HG03432 (cell line): ENCODE measurements around the gene NHS.
A peak's percentile ranks its signal among the peaks of the same experiment; 100 is the strongest.
"Not testable (repeated sequence)": the region's sequence is repeated elsewhere in the genome, so short reads cannot be mapped to it uniquely, and the experiment has no call there.

Source experiments
- ATAC-seq: cut with Tn5 transposase; IDR thresholded peaks from one replicate; pipeline ENCODE4 v1.9.1; 2021; ENCODE audit warnings: mild to moderate bottlenecking, moderate library complexity; ENCODE audit not compliant: unreplicated experiment

Gene NHS

DNA sequence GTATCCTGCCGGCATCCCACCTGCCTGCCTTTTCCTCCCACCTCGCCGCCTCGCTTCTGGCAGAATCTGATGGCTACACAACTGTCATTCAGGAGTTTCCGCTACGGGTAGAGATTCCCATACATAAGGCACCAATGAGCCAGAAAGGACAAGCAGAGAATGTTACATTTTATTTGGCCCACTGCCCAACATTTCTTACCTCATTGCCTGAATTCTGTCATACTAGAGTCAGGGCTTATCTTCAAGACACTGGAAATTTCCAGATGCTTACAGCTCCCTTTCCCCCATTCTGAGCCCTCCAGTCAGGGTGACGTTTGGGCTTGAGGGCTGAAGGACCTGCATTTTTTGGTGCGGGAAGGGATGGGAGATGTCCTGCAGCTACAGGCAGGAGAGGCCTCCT is 113.0 kb downstream of the NHS start:
- ATAC-seq = no peak

DNA sequence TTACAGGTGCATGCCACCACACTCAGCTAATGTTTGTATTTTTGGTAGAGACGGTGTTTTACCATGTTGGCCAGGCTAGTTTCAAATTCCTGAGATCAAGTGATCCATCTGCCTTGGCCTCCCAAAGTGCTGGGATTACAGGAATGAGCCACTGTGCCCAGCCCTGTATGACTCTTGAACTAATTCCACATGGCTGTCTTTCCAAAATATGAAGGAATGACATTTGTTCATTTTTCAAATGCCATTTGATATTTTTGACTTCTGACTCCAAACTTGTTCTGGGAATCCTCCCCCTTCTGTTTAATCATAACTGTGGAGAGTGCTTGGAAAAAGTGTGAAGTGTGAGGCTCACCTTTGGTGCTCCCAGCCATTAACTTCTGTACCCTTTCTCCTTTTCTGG is 119.2 kb downstream of the NHS start:
- ATAC-seq = no peak

DNA sequence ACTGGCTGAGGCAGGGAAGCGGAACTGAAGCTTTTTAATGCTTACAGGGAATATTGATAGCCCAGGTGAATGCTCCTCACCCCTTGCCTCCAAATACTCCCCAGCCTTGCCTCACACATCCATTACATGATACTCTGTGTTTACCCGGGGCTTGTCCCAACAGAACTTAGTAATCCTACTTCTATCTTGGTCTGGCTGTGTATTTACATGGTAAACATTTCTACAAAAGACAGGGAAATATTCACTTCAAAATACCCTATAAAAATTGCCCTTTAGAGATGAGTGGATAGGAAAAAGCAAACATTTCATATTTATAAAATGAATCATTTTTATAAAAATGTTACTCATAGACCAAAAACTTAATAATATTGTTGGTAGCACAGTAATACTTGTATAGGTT is 120.1 kb downstream of the NHS start:
- no peak for ATAC-seq

DNA sequence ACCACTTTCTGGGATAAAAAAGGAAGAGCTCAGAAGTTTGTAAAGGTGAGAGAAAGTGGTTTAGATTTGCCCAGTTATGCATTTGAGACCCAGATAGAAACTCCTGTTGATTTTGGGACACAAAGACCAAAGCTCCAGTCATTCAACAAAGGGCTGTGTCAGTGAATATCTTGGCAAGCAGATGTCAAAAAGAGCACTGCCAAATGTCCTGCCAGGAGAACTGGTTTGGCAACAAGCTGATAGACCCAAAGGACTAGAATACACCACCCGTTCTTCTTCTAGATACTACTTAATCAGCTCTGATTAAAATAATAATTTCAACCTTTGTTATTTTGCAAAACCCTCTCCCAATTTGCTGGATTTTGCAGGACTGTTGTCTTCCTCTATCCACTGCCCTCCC is 121.4 kb downstream of the NHS start:
- no peak for ATAC-seq

DNA sequence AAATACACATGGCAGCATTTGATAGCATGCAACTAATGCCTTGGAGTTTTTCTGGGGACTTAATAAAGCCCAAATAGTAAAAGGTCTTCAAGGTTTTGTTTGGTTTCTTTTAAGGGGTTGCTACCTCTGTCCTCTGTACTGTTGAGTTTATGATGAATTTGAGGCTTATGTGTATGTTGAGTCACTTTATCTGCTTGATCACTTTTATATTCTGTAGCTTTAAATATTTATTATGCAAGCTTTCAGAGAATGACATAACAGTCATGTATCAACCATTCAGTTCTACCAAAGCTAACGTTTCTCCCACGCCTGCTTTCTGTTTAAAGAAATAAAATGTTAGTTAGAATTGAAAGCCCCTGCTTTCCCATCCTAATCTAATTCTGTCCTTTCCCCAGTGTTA is 122.2 kb downstream of the NHS start:
- ATAC-seq = no peak

DNA sequence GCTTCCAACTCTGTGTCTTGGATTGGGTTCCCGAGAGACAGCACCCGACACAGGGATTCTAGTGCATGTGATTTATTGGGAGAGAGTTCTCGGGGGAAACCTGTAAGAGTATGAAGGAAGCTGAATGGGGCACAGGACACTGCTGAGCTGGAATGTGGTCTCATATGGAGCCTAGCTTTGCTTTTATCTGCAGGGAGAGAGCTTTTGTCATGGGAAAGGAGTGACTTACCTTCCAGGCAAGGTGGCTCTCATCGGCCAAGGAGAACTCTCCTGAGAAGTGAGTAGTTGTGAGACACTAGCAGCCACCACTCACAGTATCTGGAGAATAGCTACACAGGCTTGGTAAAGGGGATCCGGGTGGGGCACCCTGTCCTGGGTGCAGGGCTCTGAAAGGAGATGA is 124.5 kb downstream of the NHS start:
- ATAC-seq = no peak

DNA sequence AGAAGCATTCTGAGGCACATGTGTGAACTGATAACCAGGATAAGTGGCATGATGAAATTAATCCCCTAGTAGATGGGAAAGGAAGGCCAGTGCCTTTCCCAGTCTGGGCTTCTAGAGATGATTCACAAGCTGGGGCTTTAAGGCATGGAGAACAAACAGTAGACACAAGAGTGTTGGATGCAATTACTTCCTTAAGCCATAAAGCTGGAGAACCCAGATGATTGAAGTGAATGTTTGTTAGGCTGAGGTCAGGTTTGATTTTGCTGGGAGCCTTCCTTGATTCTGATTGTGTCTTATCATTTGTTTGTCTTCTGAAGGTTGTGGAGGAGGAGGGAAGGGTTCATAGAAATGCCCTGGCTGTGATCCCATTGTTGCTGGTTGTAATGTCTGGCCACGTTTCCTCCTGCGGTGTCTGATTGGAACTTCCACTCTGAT is 125.2 kb downstream of the NHS start:
- ATAC-seq = no peak

DNA sequence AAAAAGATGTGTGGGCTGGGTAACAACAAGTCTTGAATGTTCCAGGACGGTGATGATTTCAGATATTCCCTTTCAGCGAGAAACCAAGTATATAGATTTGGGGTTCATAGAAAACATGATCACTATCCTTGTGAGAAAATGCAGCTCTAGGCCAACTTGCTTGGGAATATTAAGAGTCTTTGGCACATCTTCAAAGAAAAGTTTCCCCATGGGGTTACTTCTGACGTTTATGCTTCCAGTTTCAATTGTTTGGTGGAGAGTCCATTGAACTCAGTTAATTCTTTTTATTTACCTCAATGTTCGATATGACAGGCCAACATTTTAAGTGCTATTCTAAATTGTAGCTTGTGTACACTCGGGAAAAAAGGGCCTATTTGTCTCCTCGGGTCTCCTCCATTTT is 126.7 kb downstream of the NHS start:
- no peak for ATAC-seq

DNA sequence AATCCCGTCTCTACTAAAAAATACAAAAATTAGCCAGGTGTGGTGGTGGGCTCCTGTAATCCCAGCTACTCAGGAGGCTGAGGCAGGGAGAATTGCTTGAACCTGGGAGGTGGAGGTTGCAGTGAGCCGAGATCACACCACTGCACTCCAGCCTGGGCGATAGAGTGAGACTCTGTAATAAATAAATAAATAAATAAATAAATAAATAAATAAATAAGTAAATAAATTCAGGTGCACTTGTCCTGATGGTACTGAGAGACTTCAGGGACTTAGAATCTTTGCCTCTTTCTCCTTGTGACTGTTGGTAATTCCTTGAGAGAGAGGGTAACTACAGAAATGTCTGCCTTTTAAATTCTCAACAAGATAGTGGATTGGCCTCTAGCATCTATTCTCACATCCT is 131.4 kb downstream of the NHS start:
- ATAC-seq = not testable (repeated sequence)

DNA sequence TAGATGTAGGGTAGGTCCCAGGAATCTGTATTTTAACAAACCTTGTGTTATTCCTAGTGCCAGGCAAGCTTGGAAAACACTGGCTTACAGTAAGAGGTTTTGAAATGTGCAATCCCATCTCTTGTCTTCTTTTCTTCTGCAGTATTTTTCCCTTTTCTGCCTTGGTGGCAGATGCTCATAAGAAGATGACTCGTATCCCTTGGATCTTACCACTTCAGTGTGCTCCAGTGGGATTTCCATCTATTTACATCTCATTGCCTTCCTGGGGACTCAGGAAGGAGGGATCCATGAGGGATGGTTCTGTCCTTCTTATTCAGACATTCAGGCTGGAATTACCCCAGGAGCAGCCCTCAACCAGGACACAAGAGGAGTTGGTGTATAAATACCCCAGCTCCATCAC is 136.6 kb downstream of the NHS start:
- ATAC-seq = no peak

DNA sequence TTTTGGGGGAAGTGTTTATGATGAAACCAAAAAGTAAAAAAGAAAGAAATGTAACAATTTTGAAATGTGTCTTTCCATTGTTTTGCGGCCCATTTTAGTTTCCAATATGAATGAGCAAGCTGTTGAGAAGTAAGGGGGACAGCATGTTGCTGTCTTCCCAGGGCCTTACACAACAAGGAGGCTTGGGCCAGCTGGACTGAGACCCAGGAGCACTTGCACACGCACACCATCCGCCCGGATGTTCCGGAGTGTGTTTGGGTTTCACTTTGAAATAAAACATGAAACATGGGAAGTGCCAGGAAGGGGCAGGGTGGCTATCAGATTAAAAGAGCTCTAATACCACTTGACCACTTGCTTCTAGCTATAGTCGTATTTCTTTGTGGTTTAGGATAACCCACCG is 144.4 kb downstream of the NHS start:
- ATAC-seq = no peak

DNA sequence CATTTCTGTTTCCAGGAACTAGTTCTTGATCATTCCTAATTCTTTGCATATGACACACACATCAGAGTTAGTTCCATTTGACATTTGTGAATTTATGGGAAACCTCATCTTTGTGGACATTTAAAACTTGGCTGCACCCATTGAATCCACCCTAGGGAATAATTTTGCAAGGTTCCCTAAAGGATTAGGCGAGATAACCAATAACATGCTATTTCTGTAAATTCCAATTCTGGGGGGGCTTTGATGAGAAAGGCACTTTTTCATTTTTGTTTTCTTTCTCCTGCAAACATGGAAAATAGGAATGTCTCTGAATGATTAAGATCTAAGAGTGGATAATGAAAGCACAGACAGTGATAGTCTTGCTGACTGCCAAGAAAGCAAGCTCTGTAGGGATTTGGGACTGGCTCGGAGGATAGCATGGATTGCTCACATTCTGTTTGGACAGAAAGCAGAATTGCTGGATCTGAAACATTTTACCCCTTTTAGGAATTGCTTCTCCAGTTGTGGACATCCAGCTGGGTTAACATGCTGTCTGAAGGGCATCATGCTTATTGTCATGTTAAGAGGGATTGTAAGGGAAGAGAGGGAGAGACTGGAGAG is 145.1 kb downstream of the NHS start:
- no peak for ATAC-seq

DNA sequence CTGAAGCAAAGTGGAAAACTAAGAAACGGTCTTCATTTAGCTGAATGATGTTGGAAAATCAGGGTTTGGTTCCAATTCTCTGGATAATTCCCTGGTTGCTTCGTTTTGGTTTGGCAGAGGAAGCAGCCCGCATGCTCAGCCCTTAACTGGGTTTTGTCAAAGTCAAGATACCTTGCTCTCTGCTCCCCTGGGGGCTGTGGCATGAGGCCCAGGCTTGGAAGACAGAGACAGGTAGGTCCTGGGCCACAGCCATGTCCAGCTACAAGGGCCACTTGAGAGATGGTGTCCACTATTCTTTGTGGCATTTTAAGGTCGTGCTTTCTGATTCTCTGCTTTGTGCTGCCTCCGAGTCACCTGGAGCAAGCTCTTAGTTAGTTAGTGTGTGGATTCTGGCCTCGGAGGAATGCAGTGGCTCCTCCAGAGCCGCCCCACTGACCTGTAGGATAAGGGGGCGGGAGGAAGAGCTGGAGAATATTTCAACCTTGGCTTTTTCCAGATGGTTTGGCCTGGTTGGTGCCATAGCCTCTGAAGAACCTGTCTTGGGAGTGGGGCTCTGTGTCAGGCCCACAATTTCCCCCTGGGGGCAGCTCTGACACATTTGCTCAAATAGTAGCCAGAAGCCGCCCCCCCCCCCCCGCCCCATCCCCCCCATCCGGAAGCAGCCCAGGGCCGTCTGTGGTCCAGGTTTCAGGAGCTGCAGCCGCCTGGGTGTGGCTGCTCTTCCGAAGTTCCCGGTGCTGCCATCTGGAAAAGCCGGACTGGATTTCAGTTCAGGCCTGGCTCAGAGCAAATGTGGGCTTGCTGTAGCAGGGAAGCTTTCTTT is 147.1 kb downstream of the NHS start:
- no peak for ATAC-seq

DNA sequence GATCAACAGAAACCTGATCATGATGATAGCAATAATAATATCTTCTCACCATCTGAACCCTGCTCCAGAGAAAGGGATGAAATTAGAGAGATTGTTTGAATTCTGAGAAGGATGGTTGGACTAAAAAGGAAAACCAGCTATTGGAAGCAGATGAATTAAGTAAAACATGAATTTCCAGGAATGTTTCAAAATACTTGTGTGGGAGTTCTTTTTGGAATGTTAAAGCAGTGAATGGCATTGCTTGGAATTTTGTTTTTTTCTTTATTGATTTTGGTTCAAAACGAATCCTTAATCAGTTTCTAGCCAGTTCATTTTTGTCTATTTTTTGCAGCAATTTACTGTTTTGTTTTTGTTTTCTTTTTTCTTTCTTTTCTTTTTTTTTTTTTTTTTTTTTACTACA is 150.3 kb downstream of the NHS start:
- ATAC-seq = no peak

DNA sequence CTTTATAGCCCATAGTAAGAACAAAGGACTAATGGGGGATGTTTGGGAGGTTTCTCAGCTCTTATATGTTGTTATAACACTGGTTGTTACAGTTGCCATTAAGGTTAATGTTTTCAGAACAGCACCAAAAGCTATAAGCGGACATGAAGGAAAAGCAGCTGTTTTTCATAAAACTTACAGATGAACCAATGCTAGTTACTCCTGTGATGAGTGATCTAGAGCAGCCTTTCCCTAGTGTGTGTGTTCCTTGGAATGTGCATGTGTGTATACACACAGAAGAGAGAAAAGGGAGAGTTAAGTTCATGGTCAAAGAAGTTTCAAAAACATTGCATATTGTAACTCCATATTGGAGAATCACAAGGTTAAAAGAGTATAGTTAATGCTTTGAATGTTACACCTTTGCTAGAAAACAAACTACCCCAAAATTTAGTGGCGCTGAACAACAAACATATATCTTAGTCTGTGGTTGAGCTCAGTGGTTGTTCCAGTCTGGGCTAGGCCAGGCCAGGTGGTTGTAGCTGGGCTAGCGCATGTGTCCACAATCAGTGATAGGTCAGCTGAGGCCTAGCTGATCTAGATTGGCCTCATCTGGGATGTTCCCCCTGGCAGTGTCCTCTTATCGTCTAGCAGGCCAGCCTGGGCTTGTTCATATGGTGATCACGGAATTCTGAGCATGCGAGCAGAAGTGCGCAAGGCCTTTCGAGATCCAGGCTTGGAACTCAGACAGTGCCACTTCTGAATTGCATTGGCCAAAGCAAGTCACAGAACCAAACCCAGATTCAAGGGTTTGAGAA is 151.0 kb downstream of the NHS start:
- ATAC-seq = no peak

DNA sequence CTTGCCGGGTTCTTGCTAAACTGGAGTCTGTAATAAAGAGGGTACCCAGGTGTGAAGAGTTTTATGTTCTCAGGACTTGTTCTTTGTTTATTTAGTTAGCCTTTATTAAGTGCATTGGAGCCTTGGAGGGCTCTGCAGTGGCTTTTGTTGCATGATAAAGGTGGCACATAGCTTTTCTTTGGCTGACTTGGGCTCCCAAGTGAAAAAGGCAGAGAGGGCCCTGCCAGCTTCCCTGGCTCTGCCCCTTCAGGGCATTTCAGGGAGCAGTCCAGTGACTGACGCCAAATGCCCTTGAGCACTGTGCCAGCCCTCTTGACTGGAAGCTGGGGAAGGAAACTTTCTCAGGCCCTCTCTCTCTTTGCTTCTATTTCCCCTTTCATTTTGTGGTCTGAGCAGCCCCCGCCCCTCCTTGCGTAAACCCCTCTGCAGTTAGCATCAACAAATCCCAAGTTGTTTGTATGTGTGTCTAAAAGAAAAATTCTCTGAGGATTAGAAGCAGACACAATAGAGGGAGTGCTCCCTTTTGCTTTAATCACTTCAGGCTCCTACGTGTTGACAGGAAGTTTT is 152.2 kb downstream of the NHS start:
- no peak for ATAC-seq

DNA sequence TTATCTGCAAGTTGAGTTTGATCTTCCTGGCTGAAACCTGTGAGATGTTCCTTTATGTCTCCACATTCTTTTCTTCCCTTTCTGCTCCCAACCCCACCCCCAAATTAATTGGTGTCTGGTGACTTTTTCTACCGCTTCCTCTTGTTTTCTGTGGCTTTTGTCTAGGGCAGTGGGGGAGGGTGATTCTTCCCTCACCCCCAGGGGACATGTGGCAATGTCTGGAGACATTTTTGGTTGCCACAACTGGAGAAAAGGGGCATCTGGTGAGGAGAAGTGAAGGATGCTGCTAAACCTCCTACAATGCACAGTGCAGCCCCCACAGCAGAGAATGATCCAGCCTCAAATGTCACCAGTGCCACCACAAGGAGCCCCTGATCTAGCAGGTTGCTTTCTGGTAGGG is 152.9 kb downstream of the NHS start:
- no peak for ATAC-seq

DNA sequence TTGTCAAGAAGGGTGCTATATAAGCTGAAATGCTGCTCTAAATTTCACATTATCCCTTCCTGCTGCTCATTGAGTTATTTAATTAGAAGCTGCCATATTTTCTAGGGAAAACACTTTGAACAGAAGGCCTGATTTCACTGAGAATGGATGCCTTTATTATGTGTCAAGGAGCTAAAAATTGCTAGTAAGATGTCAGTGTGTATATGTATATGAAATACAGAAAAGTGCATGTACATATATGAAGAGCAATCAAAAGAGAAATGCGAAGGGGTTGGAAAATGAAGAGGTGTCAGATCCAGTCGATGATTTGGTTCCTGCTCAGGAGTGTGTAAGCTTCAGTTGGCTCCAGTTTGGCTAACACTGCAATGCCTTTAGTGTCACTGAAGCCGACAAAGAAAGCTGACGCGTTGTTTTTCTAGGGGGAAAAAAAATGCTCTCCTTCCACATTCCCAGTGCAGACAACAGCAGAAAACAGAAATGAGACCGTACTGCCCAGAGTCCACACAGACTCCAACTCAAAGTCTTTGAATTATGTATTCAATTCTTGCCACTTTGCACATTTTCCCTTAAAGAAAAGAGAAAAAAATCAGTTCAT is 154.2 kb downstream of the NHS start:
- no peak for ATAC-seq

DNA sequence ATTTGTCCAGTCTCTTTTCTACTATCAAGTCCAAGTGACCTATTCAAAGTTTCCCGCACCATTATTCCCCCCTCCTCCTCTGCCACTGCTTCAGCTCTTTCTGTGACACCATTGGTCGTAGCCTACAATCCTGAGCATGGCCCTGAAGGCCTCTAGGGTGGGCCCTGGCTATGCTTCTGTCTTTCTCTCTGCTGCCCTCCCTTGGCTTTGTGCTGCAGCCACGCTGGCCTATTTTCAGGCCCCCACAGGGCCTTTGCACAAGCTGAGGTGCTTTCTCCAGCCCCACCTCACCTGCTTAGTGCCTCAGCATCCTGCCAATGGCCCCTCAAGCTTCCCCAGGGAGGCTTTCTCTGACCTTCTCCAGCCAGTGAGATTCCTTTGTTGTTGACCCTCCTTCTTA is 156.5 kb downstream of the NHS start:
- no peak for ATAC-seq

DNA sequence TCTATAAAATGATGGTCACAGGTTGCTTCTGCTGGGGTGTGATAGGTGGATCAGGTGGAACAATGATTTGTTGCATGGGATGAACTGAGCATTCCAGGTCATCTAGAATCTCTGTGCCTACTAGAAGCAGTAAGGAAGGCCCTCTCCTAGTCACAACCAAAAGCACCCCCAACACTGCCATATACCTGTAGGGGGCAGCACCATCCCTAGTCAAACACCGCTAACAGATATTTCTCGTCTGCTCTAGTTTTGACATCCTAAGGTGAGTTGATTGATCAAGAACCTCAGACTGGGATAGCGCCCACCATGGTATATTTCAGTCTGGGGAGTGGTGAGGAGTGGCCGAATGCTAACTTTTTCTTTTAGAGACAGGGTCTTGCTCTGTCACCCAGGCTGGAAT is 160.2 kb downstream of the NHS start:
- peak; percentile 77 for ATAC-seq

DNA sequence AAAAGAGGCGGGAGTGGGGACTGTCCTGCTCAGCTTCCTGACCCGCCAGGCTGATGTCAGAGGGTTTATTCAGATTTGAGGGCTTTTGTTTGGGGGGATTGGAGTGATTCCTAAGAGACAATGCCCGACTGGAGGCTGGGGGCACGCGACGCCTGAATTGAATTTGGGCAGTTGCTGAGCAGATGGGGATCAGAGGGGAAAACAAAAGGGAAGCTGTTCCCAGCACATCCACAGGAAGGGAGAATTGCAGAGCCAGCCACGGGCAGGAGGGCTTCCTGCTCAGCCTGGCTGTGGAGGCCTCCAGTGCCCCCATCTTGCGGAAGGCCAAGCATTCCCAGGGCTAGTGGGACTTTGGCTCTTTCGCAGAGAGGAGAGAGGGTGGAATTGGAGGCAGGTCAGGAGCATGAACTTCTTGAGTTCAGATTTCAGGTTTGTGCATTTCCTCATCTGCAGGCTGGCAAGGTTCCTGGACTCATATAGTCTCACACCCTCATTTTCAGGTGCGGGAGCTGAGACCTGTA is 162.8 kb downstream of the NHS start:
- no peak for ATAC-seq
